ENCODE results near the gene LPP. TPM values are rescaled to one million over a fixed set of nuclear protein-coding genes. Genes with fewer than 3 reads are reported as not detected.

The LPP gene
- total RNA-seq, 2 donors from 2014 or later = 1,568 to 1,607 TPM

DNA sequence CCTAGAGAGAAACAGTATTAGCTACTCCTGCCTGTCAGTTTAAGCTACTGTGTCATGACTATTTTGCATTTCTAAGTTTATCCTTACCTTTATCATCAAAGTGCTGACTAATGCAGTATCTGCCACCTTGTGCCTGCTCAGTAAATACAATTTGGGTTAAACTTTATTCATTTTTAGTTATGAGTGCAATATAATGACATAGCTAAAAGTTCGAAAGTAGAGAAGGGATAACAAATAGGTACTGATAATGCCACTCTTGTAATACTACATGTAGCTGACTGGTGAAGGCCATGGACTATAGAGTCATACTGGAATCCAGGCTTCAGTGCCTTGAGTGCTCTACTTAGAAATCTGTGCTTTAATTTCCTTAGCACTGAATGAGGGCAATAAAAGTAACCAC, 537.0 kb downstream of the LPP start:
- H3K4me3 ChIP-seq = no peak overlapping the region
- no peaks in the 10 kb centered on the region for H3K36me3 ChIP-seq
- H3K27me3 ChIP-seq (replicated peaks; ENCODE audit: insufficient read depth) = no peaks in the 10 kb centered on the region
- no peaks in the 10 kb centered on the region for H3K9me3 ChIP-seq
- H3K4me1 ChIP-seq (ENCODE audit: control insufficient read depth in 1 of 2, low read depth in 2 of 2) = peaks cover 27 to 73% of the 10 kb centered on the region in 2 donors
- DNase-seq (ENCODE audit: low spot score) = no peak
- H3K27ac ChIP-seq = peak overlapping the region in 1 of 2 donors; percentile 64
- TF ChIP-seq, protein P1, sequence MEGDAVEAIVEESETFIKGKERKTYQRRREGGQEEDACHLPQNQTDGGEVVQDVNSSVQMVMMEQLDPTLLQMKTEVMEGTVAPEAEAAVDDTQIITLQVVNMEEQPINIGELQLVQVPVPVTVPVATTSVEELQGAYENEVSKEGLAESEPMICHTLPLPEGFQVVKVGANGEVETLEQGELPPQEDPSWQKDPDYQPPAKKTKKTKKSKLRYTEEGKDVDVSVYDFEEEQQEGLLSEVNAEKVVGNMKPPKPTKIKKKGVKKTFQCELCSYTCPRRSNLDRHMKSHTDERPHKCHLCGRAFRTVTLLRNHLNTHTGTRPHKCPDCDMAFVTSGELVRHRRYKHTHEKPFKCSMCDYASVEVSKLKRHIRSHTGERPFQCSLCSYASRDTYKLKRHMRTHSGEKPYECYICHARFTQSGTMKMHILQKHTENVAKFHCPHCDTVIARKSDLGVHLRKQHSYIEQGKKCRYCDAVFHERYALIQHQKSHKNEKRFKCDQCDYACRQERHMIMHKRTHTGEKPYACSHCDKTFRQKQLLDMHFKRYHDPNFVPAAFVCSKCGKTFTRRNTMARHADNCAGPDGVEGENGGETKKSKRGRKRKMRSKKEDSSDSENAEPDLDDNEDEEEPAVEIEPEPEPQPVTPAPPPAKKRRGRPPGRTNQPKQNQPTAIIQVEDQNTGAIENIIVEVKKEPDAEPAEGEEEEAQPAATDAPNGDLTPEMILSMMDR (IDR thresholded peaks at IDR 0.05) = no peak
- no peak for ATAC-seq (ENCODE audit: insufficient number of reproducible peaks, low FRiP score, low read depth)

DNA sequence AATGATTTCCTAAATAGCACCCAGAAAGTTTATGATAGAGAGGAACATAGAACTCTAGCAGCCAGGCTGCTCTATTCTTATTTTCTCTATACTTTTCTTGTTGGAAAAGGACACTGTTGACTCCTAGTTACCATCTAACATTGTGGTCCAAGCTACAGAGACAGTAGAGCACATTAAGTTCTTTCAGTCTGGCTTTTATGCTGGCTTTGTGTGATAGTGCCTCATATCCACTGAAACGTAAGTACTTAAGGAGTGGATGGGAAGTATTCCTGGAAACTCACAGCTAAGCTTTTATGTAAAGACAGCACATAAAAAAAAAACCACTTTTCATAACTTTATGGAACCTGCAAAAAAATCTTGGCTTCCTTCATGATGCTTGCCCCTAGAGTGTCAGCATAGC, 537.7 kb downstream of the LPP start:
- H3K4me3 ChIP-seq = no peak overlapping the region
- TF ChIP-seq, protein P1 (IDR thresholded peaks at IDR 0.05) = no peak
- ATAC-seq (ENCODE audit: insufficient number of reproducible peaks, low FRiP score, low read depth) = no peak

DNA sequence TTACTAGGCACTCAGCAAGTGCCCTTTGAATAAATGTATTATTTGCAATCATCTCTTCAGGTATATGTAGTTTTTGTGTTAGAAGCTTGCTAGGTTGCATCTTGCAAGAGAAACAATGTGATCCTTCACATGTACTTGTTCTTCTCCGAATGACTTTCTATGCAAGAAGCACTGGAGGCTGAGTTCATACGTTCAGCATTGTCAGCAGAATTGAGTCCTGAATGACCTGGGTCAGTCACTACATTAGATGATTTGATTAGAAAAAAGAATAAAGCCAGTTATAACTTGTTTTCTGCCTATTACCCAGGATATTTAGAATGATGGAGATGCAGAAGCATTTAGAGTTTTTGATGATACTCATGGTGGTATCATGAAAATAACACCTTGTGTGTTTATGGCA, 538.7 kb downstream of the LPP start:
- no peak overlapping the region for H3K27ac ChIP-seq
- TF ChIP-seq, protein P1 (IDR thresholded peaks at IDR 0.05) = no peak
- peaks cover 25 to 62% of the 10 kb centered on the region in 2 donors for H3K4me1 ChIP-seq (ENCODE audit: control insufficient read depth in 1 of 2, low read depth in 2 of 2)
- DNase-seq (ENCODE audit: low spot score) (no peak), ATAC-seq (ENCODE audit: insufficient number of reproducible peaks, low FRiP score, low read depth) (no peak)
- H3K9me3 ChIP-seq = no peaks in the 10 kb centered on the region
- no peaks in the 10 kb centered on the region for H3K36me3 ChIP-seq
- no peaks in the 10 kb centered on the region for H3K27me3 ChIP-seq (replicated peaks; ENCODE audit: insufficient read depth)
- no peak overlapping the region for H3K4me3 ChIP-seq

More for the DNA sequence above, 537.7 kb downstream of the LPP start:
- peaks cover 27 to 69% of the 10 kb centered on the region in 2 donors for H3K4me1 ChIP-seq (ENCODE audit: control insufficient read depth in 1 of 2, low read depth in 2 of 2)
- H3K27me3 ChIP-seq (replicated peaks; ENCODE audit: insufficient read depth) = no peaks in the 10 kb centered on the region
- no peaks in the 10 kb centered on the region for H3K9me3 ChIP-seq
- no peak for DNase-seq (ENCODE audit: low spot score)
- H3K27ac ChIP-seq = peak overlapping the region in 1 of 2 donors; percentile 64
- no peaks in the 10 kb centered on the region for H3K36me3 ChIP-seq

DNA sequence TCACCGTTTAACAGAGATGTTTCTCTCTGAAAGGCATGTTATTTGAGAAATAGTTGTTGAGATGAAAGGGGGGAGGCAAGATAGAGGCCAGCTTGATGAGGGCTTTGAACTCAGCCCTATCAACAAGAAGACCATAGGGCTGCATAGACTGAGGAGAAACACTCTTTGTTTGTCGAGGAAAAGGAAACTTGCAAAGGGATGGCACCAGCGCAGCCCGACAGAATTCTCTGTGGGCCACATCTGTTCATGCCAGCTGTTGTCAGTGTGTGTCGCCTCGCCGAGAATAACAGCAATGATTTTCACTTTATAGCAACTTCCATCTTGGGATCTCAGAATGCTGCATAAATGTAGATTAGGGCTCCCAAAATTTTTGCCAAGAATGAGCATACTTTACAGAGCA, 539.5 kb downstream of the LPP start:
- Histone ChIP-seq H3K4me3 (no peak overlapping the region), H3K4me1 (ENCODE audit: control insufficient read depth in 1 of 2, low read depth in 2 of 2) (peaks cover 25 to 62% of the 10 kb centered on the region in 2 donors), H3K27me3 (replicated peaks; ENCODE audit: insufficient read depth) (no peaks in the 10 kb centered on the region), H3K27ac (no peak overlapping the region), H3K9me3 (no peaks in the 10 kb centered on the region), H3K36me3 (no peaks in the 10 kb centered on the region)
- TF ChIP-seq, protein P1 (IDR thresholded peaks at IDR 0.05) = no peak
- ATAC-seq (ENCODE audit: insufficient number of reproducible peaks, low FRiP score, low read depth) (no peak), DNase-seq (ENCODE audit: low spot score) (no peak)

DNA sequence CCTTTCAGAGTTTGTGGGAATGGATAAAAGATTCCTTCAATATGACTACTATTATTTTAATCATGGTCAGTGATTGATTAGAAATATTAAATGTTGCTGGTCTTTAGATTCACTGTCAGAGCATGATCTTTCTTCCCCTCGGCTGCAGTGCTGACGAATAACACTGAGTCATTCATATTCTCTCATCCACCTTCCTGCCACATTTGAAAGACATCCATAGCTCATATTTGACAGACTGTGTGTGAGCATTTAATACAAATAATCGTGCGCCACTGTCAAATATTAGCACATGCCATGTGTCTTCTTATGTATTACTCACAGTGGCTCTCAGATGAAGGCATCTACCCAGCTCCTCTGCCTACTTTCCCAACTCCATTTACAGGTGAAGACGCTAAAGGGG, 541.3 kb downstream of the LPP start:
- Histone ChIP-seq H3K4me1 (ENCODE audit: control insufficient read depth in 1 of 2, low read depth in 2 of 2) (peaks cover 18 to 61% of the 10 kb centered on the region in 2 donors), H3K9me3 (no peaks in the 10 kb centered on the region), H3K27ac (no peak overlapping the region), H3K4me3 (no peak overlapping the region), H3K27me3 (replicated peaks; ENCODE audit: insufficient read depth) (no peaks in the 10 kb centered on the region), H3K36me3 (no peaks in the 10 kb centered on the region)
- no peak for DNase-seq (ENCODE audit: low spot score)
- TF ChIP-seq, protein P1 (IDR thresholded peaks at IDR 0.05) = no peak
- ATAC-seq (ENCODE audit: insufficient number of reproducible peaks, low FRiP score, low read depth) = no peak
